Erythroblast (primary cell): ENCODE results near the gene PIERCE2.
"Not testable (repeated sequence)": the region's sequence is repeated elsewhere in the genome, so short reads cannot be mapped to it uniquely, and the experiment has no call there.

Experiments
- DNase-seq, 2 experiments: peaks; one replicate each; lab custom pipeline; 2025; lab: John Stamatoyannopoulos, UW
- GATA1 ChIP-seq: IDR thresholded peaks from 2 replicates; pipeline ENCODE4 v1.6.1; 2011; ENCODE audit warnings: low read depth, mild to moderate bottlenecking, control low read depth, low read length, moderate library complexity
- POLR2A ChIP-seq: IDR thresholded peaks from 2 replicates; pipeline ENCODE4 v1.6.1; 2011; ENCODE audit warnings: mild to moderate bottlenecking, low read length

PIERCE2 gene, protein sequence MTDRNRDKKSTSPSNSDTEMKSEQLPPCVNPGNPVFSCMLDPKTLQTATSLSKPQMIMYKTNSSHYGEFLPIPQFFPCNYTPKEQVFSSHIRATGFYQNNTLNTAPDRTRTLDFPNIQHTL

GRCh38 chr15:55408012-55408928 is at the start of gene PIERCE2, which contains the start of gene CCPG1:
TSS of gene PIERCE2 (plus strand) at chr15:55408495. CDS start at chr15:55408769, 274 bp downstream.
TSS of gene CCPG1 (minus strand) at chr15:55408359. CDS start at chr15:55389424, 18,935 bp downstream.
- TF ChIP-seq GATA1 (no peak), POLR2A (peak; percentile 93)

DNA sequence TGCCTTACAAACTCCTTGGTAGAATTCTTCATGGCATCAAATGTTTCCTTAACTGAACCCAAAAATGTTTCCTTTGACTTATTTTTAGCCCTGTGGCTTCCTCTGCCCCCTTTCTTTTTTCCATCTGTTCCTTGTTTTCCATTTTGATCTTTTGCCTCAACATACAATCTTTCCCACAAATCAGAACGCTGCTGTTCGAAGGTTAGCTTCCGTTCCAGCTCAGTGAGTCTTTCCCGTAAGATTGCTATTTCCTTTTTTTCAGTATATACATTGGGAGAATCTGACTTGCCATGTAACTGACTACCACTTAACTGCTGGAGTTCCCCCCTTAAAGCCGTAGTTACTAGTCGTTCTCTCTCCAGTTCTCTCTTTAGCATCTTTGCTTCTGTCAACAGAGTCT is 48.0 kb upstream of the PIERCE2 start:
- no peak for DNase-seq
- TF ChIP-seq GATA1: no peak
- TF ChIP-seq POLR2A: no peak

More at GRCh38 chr15:55408012-55408928, at the start of gene PIERCE2, which contains the start of gene CCPG1:
- peak; percentile 94 to 95 for DNase-seq

DNA sequence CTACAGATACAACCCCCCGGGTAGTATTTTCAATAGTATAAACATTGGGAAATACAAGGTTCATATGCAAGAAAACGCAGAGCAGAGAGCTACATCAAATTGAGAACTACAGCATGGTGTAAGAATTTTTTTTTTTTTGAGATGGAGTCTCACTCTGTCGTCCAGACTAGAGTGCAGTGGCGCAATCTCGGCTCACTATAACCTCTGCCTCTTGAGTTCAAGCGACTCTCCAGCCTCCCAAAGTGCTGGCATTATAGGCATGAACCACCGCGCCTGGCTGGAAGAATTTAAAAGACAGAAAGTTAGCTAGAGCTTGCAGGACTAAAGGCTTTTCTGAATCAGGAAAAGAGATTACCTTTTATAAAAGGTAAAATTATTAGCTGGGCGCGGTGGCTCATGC is 47.2 kb upstream of the PIERCE2 start:
- TF ChIP-seq POLR2A (no peak), GATA1 (no peak)

DNA sequence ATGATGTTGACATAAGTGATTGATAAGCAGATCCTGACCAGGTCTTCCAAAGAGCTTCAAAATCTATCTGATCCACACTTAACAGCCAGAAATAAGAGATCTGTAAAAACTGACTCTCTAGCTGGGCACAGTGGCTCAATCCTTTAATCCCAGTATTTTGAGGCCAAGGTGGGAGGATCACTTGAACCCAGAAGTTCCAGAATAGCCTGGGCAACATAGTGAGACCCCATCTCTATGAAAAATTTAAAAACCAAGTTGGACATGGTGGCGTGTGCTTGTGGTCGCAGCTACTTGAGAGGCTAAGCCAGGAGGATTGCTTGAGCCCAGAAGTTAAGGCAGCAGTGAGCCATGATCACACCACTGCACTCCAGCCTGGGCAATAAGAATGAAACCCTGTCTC is 45.7 kb upstream of the PIERCE2 start:
- DNase-seq: no peak
- TF ChIP-seq POLR2A (no peak), GATA1 (no peak)

More for the DNA sequence above, 47.2 kb upstream of the PIERCE2 start:
- DNase-seq: no peak

GRCh38 chr15:55366981-55367380 is 41.3 kb upstream of the PIERCE2 start:
- no peak for DNase-seq
- TF ChIP-seq POLR2A (no peak), GATA1 (no peak)

- TF ChIP-seq GATA1 (no peak), POLR2A (no peak)
- DNase-seq: no peak
Observed at GRCh38 chr15:55372701-55373440, 35.4 kb upstream of the PIERCE2 start.

DNA sequence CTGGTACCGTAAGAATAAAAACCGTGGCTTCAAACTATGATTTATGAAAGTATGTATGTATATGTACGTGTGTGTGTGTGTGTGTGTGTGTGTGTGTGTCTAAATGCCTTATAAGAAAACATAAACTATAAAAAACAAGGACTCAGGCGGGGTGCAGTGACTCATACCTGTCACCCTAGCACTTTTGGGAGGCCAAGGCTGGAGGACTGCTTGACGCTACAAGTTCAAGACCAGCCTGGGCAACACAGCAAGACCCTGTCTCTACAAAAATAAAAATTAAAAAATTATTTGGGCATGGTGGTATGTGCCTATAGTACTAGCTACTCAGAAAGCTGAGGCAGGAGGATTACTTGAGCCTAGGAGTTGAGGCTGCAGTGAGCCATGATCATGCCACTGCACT is 29.2 kb upstream of the PIERCE2 start:
- TF ChIP-seq GATA1: no peak
- no peak for TF ChIP-seq POLR2A
- no peak for DNase-seq

DNA sequence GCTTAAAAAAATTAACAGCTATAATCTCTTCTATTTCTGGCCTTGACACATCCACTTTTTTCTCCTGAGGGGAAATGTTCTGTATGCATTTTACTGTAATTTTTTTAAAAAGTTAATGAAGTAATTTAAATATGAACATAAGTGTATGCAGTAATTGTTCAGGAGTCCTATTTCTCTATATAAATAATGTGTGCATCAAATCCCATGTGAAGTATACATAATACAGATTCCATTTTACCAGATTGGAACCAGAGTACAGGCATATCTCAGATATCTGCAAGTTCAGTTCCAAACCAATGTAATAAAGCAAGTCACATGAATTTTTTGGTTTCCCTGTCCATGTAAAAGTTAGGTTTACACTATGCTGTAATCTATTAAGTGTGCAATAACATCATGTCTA is 26.7 kb upstream of the PIERCE2 start:
- DNase-seq: no peak
- TF ChIP-seq GATA1 (no peak), POLR2A (no peak)

DNA sequence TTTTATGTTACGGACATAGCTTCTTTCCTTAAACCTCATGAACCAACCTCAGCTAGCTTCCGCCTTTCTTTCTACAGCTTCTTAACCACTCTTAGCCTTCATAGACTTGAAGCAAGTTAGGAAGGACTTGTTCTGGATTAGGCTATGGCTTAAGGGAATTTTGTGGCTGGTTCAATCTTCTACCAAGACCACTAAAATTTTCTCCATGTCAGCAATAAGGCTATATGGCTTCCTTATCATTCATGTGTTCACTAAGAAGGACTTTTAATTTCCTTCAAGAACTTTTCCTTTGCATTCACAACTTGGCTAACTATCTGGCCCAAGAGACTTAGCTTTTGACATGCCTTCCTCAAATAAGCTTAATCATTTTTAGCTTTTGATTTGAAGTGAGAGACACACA is 24.6 kb upstream of the PIERCE2 start:
- no peak for DNase-seq
- TF ChIP-seq POLR2A (no peak), GATA1 (no peak)

GRCh38 chr15:55387027-55387426 is 21.3 kb upstream of the PIERCE2 start:
- no peak for DNase-seq
- TF ChIP-seq POLR2A (no peak), GATA1 (no peak)

- DNase-seq: no peak
- no peak for TF ChIP-seq GATA1
- TF ChIP-seq POLR2A: no peak
Observed at GRCh38 chr15:55389264-55389607, 19.1 kb upstream of the PIERCE2 start.

DNA sequence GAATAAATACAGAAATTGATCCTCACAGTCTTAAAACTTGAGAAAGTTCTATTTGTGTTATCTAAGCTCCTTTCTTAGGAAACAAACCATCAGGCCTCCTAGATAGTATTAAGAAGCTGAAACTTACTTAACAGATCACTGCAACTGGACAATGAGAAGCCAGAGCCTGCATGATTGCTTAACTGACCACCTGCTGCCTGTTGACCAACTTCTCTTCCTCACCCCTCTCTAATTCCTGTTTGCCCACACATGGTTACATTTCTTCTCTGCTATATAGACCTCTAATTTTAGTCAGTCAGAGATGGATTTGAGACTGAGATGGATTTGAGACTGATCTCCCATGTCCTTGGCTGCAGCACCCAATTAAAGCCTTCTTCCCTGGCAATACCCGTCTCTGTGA is 13.6 kb upstream of the PIERCE2 start:
- TF ChIP-seq GATA1: no peak
- no peak for TF ChIP-seq POLR2A
- no peak for DNase-seq

- DNase-seq: no peak
- TF ChIP-seq POLR2A (no peak), GATA1 (no peak)
Observed at GRCh38 chr15:55398243-55398642, 10.1 kb upstream of the PIERCE2 start.

DNA sequence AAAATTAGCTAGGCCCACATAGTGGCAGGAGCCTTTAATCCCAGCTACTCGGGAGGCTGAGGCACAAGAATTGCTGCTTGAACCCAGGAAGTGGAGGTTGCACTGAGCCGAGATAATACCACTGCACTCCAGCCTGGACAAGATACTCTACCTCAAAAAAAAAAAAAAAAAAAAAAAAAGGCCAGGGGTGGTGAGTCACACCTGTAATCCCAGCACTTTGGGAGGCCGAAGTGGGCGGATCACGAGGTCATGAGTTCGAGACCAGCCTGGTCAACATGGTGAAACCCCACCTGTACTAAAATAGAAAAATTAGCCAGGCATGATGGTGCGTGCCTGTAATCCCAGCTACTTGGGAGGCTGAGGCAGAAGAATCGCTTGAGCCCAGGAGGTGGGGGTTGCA is 8.2 kb upstream of the PIERCE2 start:
- not testable (repeated sequence) for DNase-seq
